T-helper 9 cell (primary cell): Measurements from ENCODE around the gene SPEF1.

Experiments
- DNase-seq: peaks from one replicate; pipeline ENCODE4 v3.0.0-alpha.2; 2020

SPEF1 gene

DNA sequence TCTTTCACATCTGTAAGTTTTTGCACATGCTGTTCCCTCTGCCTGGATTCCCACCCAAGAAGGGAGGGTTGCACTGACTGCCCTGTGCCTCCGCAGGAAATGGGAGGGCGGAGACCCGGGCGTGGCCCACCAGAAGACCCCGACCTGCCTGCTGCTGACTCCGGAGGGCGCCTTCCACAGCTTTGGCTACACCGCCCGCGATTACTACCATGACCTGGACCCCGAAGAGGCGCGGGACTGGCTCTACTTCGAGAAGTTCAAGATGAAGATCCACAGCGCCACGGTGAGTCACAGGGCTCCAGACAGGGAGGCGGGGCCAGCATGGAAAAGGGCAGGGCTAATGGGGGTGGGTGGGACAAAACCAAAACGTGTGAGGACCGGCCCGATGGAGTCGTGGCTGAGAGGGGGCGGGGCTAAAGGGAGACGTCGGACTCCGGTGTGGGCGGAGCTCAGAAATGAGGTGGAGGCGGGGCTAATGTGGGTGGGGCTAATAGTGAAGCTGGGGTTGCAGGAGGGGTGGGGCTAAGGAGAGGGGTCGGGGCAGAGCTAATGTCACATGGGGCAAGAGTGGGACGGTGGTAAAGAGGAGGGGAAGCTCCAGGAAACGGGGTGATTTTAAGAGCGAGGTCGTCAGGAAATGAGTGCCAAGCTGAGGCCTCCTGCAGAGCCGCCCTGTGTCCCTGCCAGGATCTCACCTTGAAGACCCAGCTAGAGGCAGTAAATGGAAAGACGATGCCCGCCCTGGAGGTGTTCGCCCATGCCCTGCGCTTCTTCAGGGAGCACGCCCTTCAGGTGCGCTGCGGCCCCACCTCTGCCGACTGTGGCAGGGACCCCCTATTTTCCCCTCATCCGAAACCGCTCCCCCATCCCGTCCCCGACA, 36.2 kb downstream of the SPEF1 start:
- DNase-seq = peak; percentile 72

DNA sequence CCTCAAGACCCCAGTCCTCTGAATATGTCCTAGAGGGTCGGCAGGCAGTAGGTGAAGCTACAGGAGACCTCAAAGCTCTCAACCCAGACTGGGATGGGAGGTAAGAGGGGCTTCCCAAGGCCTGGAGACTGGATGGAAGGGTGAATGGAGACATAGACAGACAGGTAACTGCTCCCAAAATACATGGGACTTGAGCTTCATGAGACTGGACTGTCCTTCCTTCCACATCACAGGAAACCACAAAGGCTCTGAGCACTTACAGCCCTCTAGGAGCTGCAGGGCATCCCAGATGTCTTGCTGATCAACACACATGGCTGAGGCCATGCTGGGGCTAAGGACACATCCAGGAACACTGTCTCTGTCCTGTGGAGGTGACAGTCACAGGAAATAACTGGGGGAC, 37.2 kb downstream of the SPEF1 start:
- DNase-seq = no peak

DNA sequence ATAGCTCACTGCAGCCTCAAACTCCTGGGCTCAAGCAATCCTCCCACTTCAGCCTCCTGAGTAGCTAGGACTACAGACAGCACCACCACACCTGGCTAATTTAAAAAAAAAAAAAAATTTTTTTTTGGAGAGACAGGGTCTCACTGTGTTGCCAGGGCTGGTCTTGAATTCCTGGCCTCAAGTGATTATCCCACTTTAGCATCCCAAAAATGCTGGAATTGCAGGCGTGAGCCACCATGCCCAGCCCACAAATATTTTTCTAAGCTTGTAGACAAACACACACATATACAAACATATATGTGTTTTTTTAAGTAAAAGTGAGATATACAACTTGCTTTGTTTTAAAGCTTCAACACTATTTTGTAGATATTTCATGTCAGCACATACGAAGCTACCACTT, 38.0 kb downstream of the SPEF1 start:
- no peak for DNase-seq

DNA sequence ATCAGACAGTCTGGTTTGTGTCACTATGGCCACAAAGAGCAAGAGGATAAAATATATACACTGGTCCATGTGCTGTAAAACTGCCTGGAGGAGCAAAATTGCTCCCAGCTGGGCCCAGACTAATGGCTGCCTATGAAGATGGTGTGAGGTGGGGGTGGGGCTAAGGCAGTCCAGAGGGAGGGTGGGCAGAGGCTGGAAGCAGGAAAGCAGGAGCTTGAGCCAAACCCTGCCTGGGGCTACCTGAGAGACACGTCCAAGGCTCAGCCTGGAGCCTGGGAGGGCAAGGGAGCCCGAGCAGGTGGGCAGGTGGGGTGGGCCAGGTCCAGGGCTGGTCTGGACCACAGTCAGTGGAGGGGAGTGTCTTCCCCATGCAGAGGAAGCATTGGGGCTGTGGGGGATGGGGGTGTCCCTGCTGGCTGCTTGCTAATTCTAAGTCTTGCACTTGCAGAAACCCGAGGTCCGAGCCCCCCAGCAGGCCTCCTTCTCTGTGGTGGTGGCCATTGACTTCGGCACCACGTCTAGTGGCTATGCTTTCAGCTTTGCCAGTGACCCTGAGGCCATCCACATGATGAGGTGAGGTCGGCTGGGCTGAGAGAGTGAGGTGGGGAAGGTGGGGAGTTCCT, 39.3 kb downstream of the SPEF1 start:
- DNase-seq = no peak

DNA sequence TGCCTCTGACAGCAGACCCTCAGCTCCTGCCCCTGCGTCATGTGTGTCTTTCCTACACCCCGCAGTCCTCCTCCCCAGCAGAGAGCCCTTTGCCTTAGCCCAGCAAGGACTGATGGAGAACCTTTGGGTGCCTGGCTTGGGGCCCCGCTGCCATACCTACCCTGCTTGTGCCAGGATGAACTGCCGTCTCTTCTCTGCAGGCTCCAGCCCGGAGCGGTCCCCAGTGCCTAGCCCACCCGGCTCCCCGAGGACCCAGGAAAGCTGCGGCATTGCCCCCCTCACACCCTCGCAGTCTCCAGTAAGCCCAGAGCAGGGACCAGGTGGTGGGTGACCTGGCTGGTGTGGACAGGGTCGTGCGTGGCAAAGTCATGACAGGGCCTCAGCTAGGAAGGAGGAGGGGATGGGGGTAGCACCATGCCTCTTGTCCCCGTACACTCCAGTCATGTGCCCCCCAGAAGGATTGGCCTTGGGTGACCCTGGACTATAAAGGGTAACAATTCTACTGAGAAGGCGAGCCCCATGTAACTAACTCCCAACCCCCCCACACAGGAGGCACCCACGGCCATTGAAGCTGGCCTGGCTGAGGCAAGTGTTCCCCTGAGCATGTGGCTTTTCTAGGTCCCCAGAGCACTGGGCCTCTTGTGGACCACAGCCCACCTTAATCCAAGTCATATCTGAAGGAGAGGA, 40.5 kb downstream of the SPEF1 start:
- DNase-seq = no peak

DNA sequence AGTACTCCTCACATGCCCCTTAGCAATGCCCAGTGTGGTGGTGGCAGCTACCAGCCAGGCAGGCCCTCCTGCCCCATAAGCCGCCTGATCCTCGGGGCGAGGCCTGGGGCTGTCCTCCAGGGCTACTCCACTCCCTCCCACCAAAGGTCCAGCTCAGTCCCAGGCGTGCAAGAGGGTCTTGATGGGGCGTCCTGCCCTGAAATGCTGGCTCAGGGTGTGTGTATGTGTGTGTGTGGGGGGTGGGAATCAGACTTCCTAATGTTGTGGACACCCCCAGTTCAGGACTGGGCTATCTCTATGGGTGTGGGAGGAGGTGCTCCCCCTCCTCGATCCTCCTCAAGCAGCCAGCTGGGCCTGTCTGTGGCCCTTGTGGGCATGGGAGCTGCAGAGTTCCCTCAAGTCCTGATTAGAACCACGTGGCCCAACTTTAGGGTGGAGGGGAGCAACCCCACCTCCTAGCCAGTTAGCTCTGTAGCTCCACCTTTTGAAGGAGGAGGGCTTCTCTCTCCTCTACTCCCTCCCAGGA, 41.3 kb downstream of the SPEF1 start:
- DNase-seq = no peak

DNA sequence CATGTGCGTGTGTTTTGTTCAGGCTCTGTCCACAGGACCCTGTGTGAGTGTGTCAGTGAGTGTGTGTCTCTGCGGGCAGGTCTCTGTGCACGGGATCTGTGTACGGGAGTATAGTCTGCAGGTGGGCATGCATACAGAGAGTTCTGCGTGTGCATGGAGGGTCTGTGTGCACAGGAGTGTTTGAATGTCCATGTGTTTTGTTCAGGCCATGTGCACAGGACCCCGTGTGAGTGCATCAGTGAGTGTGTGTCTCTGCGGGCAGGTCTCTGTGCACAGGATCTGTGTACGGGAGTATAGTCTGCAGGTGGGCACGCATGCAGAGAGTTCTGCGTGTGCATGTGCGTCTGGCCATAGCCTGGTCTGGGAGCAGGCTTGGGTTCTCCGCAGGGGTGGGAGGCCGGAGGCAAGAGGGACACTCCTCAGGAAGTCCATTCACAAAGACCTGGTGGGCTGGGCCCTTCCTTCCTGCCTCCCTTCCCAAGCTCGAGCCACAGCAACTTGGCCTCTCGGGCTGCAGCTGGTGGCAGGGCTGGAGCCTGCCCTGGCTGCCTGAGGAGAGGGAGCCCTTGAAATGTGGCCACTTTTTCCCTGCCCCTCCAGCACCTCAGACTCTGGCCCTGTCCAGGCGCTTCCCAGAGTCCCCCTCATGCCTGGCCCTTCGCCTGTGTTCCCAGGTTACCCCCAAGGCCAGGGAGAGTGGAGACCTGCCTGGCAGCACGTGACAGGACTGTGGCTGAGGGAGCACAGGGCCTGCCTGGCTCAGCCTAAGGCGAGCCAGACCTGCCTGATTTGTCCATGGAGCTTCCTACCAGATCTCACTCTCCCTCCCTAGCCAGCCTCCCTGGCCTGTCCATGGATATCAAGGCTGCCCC, 42.0 kb downstream of the SPEF1 start:
- DNase-seq = no peak

DNA sequence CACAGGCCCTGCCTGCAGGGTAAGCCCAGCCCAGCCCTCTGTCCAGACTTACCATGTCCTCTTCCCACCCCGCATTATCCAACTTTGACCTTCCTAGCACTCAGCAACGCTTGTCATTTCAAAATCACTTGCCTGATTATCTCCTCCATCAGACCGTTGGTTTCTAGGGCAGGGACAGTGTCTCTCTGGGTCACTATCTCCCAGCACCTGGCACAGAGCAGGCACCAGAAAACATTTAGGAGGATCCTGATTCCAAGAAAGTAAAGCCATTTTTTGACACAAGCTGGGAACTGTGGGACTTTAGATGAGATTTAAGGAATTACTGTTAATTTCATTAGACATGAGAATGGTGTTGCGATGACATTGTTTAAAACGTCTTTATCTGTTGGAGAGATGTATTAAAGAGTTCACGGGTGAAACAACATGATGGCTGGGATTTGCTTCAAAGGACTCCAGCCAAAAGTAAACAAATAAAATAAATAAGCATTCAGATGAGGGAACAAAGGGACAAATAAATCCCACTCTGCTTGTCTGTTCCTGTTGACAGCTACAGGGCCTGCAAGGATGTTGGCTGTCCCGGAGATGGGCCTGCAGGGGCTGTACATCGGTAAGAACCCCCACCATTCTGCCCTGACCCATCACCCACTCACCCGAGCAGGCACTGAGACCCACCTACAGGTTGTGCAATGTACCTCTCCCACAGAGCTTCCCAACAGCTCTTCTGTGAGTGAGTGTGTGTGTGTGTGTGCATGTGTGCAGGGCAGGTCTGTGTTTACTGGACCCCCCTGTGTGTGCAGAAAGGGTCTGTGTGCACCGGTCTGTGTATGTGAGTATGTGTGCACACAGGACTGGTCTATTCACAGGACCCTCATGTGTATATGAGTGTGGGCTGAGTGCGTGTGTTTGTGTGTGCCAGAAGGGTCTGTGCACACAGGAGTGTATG, 42.9 kb downstream of the SPEF1 start:
- DNase-seq = no peak

DNA sequence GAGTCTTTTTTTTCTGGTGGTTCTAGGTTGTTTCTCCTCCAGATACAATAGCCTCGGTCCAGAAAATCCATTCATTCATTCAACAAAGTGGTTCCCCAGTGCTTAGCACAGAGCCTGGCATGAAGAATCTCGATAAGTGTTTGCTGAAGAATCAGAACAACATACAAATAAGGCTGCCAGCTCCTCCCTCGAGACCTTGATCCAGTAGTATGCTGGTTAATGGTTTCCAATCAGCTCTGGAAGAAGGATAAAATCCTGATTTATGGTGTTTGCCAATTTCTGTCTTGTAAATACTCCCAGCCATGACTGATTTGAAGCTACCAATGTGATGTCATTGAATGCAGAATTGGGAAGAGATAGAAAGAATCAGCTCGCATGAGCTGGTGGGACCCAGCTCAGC, 45.5 kb downstream of the SPEF1 start:
- no peak for DNase-seq

DNA sequence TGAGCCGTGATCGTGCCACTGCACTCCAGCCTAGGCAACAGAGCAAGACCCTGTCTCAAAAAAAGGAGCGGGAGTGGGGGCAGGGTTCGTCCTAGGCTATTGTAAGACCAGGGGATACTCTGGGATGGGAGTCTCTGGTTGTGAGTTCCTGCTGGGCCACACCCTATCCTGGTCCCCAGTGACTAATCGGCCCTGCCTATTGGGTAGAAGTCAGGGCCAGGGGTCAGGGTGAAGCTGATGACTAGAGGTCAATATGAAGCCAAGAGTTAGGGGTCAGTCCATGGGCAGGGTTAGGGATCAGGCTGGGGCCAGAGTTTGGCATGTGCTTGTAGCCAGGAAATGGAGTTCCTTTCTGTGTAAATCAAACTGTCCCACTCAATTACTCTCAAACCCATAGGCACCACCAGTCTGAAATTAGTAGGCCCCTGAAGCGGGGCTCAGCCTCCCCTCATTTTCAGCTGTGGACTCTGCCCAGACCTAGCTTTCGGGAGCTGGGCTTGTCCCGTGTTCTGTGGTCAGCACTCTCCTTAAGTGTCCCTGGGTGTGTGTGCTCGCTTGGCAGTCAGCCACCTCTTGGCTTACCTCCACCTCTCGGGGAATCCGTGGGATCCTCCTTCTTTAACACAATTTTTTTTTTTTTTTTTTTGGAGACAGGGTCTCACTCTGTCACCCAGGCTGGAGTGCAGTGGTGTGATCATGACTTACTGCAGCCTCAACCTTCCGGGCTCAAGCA, 47.0 kb downstream of the SPEF1 start:
- no peak for DNase-seq

DNA sequence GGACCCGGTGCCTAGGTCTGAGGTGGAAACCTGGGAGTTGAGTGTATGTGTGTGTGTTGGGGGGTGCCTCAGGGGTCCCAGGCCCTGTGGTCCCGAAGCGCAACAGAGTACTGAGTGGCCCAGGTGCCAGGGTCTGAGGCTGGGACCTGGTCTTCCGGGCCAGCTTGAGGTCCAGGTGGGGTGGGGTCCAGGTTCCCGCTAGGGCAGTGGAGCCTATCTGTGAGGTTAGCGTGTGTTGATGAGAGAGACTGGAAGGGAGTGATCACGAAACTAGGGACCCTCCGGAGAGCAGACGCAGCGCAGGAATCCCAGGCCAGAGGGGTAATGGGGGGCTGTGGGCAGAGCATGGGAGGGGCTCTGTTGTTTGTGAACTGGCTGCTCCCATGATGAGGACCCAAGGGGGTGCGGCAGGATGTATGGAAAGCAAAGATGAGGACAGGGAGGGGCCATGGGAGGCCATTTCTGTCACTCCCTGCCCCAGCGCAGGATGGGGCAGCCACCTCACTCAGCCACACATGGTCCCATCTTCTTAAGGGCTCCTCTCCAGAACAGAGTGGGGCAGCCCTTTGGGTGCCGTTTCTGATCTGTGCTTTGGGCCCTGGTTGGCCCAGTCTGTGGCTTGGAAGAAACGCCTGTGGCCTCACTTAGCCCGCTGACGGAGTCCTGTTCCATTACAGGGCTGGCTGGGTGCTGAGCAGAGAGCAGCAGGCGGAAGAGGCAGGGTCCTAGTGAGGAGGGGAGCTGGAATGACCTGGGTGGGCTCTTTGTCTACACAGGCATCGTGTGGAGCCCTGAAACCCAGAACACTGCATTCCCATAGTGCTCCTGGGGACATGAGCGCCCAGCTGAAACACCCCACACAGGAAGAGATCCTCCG, 47.9 kb downstream of the SPEF1 start:
- no peak for DNase-seq

DNA sequence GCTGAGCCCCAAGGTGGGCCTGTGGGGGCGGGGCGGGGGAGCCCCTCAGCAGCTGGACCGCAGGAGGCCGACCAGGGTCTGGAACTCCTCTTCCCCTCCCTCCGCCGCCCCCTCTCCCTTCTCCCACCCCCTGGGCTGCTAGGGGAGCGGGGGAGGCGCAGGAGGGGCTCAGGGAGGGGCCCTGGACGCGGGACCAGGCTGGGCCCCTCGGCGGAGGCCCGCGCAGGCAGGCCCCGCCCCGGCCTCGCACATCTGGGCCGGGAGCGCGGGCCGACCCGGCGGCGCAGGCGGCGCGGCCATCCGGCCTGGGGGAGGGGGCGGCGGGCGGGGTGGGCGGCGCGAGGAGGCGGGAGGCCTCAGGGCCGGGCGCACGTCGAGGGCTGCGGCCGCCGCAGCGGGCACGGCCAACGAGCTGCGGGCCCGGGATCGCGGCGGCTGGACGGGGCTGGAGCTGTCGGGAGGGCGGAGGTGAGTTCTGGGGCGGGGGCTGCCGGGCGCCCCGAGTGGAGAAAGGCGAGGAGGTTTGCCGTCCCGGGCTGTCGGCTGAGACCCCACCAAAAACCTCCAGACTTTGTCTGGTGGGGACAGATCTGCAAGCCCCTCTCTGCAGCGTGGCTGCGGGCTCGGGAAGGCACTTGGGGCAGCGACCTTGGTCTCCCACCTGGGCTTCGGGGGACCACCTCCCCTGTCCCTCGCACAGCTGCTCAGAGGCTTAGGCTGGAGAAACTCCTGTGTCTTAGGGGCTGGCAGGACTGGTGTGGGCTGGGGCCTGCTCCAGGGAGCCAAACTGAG, 48.7 kb downstream of the SPEF1 start, which contains the start of gene HSPA12B:
Gene HSPA12B, plus strand, starts transcription at position 359 of the 792 bp plus-strand sequence. CDS start 5,990 bp downstream, outside the sequence.
- no peak for DNase-seq

DNA sequence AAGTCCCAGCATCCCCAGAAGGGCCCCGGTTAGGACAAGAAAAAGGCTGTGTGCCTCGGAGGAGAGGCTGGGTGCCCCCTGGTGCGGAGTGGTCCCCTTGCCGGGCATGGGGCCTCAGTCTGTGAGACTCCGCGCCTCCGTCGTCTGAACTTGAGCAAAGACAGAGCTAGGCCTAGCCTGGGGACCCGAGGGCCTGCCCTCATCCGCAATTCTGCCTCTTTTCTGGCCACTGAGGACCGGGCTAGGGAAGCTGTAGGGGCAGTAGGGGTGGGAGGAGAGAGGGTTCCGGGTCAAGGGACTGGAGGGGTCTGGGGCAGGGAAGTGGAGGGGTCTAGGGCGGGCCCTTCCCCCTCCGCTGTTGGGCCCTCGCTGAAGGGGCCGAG, 49.3 kb downstream of the SPEF1 start:
- no peak for DNase-seq

DNA sequence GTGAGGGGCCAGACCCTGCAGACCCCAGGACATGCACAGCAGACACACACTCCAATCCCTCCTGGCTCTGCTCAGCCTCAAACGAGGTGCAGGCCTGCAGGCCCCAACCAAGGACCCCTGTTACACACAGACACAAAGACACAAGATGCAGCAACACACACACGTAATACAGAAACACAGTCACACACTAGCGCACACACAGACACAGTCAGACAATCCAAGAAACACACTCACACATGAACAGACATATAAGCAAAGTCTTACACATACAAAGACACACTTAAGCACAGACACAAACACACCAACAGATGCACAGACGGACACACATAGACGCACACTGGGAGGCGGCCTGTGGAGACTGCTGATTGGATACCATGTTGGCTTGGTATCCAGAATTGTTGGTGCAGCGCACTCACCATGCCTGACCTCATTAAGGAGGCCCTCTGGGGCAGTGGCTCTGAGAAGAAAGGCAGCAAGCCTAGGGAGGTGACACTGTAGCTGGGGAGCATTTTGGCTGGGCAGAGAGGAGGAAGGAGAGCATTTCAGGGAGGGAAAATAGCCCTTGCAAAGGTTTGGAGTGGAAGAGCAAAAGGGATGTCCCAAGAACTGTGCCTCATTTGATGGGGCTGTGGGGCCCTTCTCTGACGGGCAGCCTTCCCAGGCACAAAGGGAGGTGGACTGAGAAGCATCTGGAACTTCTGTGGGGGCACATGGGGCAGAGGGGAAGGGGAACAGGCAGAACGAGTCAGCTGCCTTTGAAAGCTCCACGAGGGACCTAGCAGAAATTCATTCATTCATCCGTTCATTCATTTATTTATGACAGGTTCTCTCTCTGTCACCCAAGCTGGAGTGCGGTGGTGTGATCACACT, 50.2 kb downstream of the SPEF1 start:
- DNase-seq = no peak

DNA sequence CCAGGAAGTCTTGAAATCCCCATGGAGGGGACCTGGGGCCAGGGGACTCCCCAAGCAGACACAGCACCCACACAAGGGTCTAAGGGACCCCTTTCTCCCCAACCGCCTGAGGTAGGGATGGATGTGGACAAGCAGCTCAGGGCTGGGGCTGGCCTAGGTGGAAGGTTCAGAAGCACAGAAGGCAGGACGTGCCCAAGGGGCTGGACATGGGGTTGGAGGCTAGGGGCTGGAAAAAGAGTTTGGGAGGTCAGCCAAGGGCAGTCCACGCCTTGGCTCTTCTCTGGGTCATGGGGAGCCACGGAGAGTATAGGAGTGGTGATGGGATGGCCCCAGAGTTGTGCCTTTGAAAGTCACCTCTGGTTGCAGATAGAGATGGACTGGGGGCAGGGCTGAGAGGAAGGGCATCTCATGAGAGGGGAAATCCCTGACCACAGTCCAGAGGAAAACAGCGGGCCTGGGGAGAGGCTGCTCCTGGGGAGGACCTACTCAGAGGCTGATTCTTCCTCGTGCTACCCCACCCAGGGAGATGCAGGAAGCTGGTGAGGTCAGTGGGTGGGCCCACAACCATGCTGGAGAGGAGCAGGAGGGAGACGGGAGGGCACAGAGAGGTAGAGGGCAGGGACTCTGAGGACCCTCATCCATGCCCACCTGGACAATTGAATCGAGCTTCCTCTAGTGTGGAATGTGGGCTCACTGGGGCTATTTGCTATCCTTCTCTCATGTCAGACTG, 51.3 kb downstream of the SPEF1 start:
- DNase-seq = no peak

DNA sequence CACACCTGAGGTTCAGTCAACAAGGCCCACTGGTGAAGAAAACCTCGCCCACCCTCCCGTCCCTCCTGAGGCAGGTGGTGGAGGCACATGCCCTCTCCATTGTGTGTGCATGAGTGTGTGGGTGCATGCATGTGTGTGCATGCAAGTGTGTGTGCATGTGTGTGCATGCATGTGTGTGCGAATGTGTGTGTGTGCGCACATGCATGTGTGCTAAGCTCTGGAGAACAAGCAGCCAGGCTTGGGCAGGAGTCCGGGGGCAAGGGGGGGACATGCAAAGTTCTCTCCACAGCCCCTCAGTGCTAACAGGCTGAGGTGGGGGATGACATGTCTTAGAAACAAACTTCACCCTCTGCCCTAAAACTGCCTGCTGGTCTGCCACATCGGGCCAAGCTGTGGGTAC, 51.9 kb downstream of the SPEF1 start:
- DNase-seq = no peak

DNA sequence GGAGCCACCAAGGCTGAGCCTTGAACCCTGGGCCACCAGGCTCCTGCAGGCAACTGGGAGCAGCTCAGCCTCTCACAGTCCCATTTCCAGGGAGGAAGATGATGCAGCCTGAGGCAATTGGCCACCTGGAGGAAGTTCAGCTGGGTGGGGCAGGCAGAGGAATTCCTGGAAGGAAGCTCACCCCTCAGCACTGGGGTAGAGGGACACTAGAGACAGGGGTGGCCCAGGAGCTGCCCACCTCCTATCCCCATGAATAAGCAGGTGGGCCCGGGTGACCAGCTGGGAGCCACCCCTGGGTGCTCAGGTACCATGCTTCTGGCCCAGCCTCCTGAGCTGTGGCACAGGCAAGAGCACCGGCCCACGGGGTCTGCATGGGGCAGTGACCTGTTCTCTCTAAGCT, 52.4 kb downstream of the SPEF1 start:
- no peak for DNase-seq
